RWPE1 (cell line): ENCODE measurements around the gene LANCL2.
"Not testable (repeated sequence)": the region's sequence is repeated elsewhere in the genome, so short reads cannot be mapped to it uniquely, and the experiment has no call there.

Source experiments
- CTCF ChIA-PET: fragments of 350-600 bp; sonication (Branson Sonifier 250); formaldehyde crosslinking; extraction: SDS; loops from one replicate; lab custom pipeline; 2021; lab: Yijun Ruan, JAX
- POLR2A ChIA-PET: fragments of 400-600 bp; formaldehyde crosslinking; extraction: SDS; loops from one replicate; lab custom pipeline; 2020; ENCODE audit warnings: antibody characterized with exemption; ENCODE audit not compliant: low non-redundant PET; lab: Yijun Ruan, JAX
- DNase-seq: peaks from one replicate; pipeline ENCODE4 v3.0.0; 2012; ENCODE audit warnings: low spot score
- H3K27ac ChIP-seq: fragments of 450-650 bp; 2 replicates; pipeline ENCODE4 v1.5.1; 2017
- TF ChIP-seq, protein P1 (sequence below): fragments of 450-650 bp; conservative IDR thresholded peaks from 2 replicates; pipeline ENCODE4 v1.5.1; 2017; ENCODE audit warnings: low read depth, mild to moderate bottlenecking

LANCL2 gene

DNA sequence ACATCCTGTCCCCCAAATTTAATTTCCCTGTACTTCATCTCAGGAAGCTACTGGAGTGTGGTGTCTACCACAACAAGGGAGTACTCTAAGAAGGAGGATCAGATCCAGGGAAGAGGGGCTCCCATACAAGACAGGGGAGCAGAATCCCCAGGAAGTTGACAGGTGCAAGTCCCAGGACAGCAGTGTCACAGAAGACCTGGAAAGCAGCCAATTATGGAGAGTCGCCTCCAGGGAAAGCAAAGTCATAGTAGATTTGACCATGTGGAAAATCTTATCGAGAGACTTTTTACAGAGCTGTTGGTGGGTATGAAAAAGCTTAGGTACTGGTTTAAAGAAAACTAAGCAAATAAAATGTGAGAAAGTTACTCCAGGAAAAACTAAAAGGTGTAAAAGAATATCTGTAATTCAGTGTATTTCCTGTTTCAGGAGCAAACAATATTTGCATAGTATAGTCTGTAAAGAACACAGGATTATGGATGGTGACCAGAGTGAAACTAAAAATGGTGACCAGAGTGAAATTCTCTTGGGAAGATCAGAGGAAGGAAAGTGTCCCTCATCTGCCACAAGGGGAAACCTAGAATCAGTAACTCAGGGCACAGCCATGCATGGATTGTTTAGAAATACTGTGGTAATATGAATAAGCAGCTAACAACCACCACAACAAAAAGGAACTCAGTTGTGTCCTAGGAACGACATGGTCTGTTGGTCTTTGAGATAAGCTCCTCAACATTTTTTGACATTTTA, 44.5 kb downstream of the LANCL2 start:
- CTCF ChIA-PET = interaction anchor here (0.5 to 1.2 kb wide), 4 partner anchors 45 to 245 kb away, joined by 3 read pairs; no protein-coding TSS in a partner anchor
- POLR2A ChIA-PET = no interaction called here
- H3K27ac ChIP-seq = no peak overlapping the region
- DNase-seq = no peak
- TF ChIP-seq, protein P1, sequence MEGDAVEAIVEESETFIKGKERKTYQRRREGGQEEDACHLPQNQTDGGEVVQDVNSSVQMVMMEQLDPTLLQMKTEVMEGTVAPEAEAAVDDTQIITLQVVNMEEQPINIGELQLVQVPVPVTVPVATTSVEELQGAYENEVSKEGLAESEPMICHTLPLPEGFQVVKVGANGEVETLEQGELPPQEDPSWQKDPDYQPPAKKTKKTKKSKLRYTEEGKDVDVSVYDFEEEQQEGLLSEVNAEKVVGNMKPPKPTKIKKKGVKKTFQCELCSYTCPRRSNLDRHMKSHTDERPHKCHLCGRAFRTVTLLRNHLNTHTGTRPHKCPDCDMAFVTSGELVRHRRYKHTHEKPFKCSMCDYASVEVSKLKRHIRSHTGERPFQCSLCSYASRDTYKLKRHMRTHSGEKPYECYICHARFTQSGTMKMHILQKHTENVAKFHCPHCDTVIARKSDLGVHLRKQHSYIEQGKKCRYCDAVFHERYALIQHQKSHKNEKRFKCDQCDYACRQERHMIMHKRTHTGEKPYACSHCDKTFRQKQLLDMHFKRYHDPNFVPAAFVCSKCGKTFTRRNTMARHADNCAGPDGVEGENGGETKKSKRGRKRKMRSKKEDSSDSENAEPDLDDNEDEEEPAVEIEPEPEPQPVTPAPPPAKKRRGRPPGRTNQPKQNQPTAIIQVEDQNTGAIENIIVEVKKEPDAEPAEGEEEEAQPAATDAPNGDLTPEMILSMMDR = no peak

DNA sequence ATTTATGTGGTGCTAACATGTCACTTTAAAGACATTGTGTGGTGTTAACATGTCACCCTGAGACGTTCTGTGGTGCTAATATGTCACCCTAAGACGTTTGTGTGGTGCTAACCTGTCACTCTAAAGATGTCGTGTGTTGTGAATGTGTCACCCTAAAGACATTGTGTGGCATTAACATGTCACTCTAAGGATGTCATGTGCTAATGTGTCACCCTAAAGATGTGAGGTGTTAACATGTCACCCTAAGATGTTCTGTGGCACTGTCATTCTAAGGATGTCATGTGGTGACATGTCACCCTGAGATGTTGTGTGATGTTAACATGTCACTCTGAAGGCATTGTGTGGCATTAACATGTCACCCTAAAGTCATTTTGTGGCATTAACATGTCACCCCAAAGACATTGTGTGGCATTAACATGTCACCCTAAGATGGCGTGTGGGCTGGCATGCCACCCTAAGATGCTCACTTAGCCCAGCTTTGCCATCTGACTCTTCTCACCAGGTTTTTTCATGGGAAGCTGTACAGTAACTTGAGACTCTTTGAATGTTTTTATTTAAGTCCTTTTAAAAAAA, 45.6 kb downstream of the LANCL2 start:
- TF ChIP-seq, protein P1 = no peak
- no peak for DNase-seq
- POLR2A ChIA-PET = no interaction called here
- CTCF ChIA-PET = no interaction called here
- H3K27ac ChIP-seq = no peak overlapping the region

DNA sequence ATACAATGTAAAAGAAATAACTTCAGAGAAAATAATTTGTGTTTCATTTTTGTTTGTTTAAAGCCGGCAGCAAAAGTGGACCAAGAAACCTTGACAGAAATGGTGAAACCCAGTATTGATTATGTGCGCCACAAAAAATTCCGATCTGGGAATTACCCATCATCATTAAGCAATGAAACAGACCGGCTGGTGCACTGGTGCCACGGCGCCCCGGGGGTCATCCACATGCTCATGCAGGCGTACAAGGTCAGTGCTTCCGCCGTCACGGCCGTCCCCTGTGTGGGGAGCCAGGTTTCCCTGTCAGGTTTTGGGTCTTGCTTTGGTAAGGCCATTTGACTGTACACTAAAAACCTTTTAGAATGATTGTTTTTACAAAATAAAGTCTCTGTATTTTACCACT, 46.7 kb downstream of the LANCL2 start:
- CTCF ChIA-PET = no interaction called here
- POLR2A ChIA-PET = no interaction called here
- no peak for DNase-seq
- TF ChIP-seq, protein P1 = no peak
- no peak overlapping the region for H3K27ac ChIP-seq

DNA sequence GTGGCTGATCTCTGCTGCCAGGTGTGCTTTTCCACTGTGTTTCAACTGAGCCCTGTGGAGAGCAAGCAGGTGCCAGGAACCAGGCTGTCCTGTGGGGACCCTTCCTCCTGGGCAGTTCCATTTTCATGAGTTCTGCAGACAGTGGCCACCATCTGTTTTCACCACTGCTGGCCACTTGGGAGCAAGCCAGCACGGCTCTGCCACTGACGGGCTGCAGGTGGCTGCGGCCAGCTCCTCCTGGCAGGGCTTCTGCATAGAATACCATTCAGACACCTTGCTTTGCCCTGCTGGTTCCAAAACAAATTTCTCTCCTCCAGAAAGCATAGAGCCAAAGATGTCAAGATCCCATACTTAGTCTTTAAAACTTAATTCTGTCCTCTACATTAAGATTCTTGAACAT, 48.3 kb downstream of the LANCL2 start:
- CTCF ChIA-PET = interaction anchor here (0.6 kb wide), 1 partner anchor 47 kb away, joined by 3 read pairs; no protein-coding TSS in a partner anchor
- DNase-seq = no peak
- POLR2A ChIA-PET = no interaction called here
- TF ChIP-seq, protein P1 = no peak
- H3K27ac ChIP-seq = no peak overlapping the region

DNA sequence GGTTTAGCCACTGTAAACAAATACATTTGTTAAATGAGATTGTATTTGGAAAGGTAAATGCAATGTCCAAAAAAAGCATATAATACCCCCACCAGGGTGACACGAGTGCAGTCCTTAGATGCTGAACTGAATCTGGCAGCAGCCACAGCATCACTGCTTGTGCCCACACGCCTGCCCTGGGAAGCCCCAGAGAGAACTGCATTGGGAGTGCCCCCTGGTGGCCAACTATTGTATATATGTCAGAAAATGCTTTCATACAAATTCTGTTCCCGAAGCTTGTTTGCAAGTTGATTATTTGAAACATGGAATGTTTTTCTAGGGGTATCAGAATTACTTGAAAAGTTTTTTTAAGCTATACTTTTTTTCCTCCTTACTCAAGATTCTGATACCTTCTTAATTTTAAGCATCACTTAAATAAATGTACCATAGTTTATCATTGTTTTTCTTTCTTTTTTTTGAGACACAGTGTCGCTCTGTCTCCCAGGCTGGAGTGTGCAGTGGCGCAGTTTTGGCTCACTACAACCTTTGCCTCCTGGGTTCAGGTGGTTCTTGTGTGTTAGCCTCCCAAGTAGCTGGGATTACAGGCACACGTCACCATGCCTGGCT, 50.1 kb downstream of the LANCL2 start:
- ChIA-PET CTCF (interaction anchor here (0.5 to 1.5 kb wide), 23 partner anchors 9 to 575 kb away, joined by 3 to 9 read pairs (median 3); partner anchors contain the start of gene LANCL2), POLR2A (no interaction called here)
- no peak overlapping the region for H3K27ac ChIP-seq
- DNase-seq = peak; percentile 78
- TF ChIP-seq, protein P1 = peak; percentile 88

DNA sequence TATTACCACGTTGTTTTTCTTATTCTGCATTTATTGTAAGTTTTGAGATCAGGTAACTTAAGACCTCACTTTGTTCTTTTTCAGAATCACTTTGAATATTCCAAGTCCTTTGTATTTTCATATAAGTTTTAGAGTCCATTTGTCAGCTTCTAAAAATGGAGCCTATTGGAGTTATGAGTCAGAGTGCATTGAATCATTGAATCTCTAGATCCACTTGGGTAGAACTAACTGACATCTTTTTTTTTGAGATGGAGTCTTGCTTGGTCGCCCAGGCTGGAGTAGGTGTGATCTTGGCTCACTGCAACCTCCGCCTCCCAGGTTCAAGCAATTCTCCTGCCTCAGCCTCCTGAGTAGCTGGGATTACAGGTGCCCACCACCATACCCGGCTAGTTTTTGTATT, 52.3 kb downstream of the LANCL2 start:
- H3K27ac ChIP-seq, DNase-seq, POLR2A ChIA-PET: not testable (repeated sequence)
- CTCF ChIA-PET = interaction anchor here (0.7 kb wide), 1 partner anchor 138 kb away, joined by 3 read pairs; no protein-coding TSS in a partner anchor
